ENCODE results near the gene KIAA0586. TPM values are rescaled to one million over a fixed set of nuclear protein-coding genes. Genes with fewer than 3 reads are reported as not detected.

KIAA0586 gene
- total and polyA plus RNA-seq, 2 of the 13 experiments (the other 11 are each of a cell fraction or from before 2014, with no cell fraction given) = 12.6 to 25.2 TPM

- no peak for ATAC-seq
- Histone ChIP-seq H3K27ac (ENCODE audit: extremely low read length, insufficient read depth, low read length) (no peak overlapping the region), H3K4me1 (ENCODE audit: insufficient read depth, low read length) (no peaks in the 10 kb centered on the region), H3K9me3 (ENCODE audit: low read length) (no peaks in the 10 kb centered on the region), H3K36me3 (replicated peaks in 1 of 2; ENCODE audit: control insufficient read depth in 1 of 2, insufficient read depth in 2 of 2, low read length in 2 of 2) (no peaks in the 10 kb centered on the region), H3K79me2 (ENCODE audit: insufficient read depth, low read length) (no peaks in the 10 kb centered on the region), H3K4me3 (replicated peaks in 1 of 3; ENCODE audit: insufficient read depth in 1 of 3, low read depth in 2 of 3, low read length in 3 of 3) (no peak overlapping the region), H4K20me1 (ENCODE audit: insufficient read depth, low read length) (no peaks in the 10 kb centered on the region), H3K4me2 (ENCODE audit: low read depth, low read length) (no peak overlapping the region), H2AFZ (ENCODE audit: low read length) (no peak overlapping the region), H3K27me3 (ENCODE audit: control insufficient read depth in 1 of 2, insufficient read depth in 2 of 2, low read length in 2 of 2) (no peaks in the 10 kb centered on the region), H3K9ac (ENCODE audit: insufficient read depth, low read depth, low read length) (no peak overlapping the region)
- in situ Hi-C loops (cut with HindIII; ENCODE audit: extremely low pct_ligation_motif_present, low pct_unique_long_range_greater_than_20kb) = no loop called here
- ChIA-PET CTCF (ENCODE audit: low intra/inter-chr PET ratio, low total read pairs) (no interaction called here), POLR2A (no interaction called here)
- no TSS peak for BruUV-seq (replicated peaks)
- 0% methylated on average over 1 of the region's 1 CpG for whole genome bisulfite sequencing (ENCODE audit: low lambda C conversion rate)
- TF ChIP-seq MAZ (IDR thresholded peaks at IDR 0.05; ENCODE audit: borderline replicate concordance, low read depth, low read length) (no peak), MAZ (CRISPR knock-in tag; IDR thresholded peaks at IDR 0.05; ENCODE audit: low read depth) (no peak), MEIS1 (CRISPR knock-in tag; IDR thresholded peaks at IDR 0.05; ENCODE audit: borderline replicate concordance) (no peak), ZNF234 (CRISPR knock-in tag; conservative IDR thresholded peaks at IDR 0.05) (no peak), HNRNPK (IDR thresholded peaks at IDR 0.05; ENCODE audit: low read depth, low read length, poor library complexity, severe bottlenecking) (no peak), SIX1 (CRISPR knock-in tag; IDR thresholded peaks at IDR 0.05; ENCODE audit: borderline replicate concordance) (no peak), E2F2 (CRISPR knock-in tag; IDR thresholded peaks at IDR 0.05; ENCODE audit: borderline replicate concordance) (no peak), CBFB (CRISPR knock-in tag; IDR thresholded peaks at IDR 0.05) (no peak), KDM2A (CRISPR knock-in tag; IDR thresholded peaks at IDR 0.05; ENCODE audit: borderline replicate concordance, low read depth) (no peak)
- DNase-seq (ENCODE audit: low spot score) = no peak
- intact Hi-C loops (cut with micrococcal nuclease; ENCODE audit: unreplicated experiment) = no loop called here
- no peak for FAIRE-seq
Measured at GRCh38 chr14:58584383-58584782, 156.9 kb downstream of the KIAA0586 start.

Measured in HepG2 (cell line).